Measurements from ENCODE around the gene ENTPD8.
A peak's percentile ranks its signal among the peaks of the same experiment; 100 is the strongest.

The ENTPD8 gene

DNA sequence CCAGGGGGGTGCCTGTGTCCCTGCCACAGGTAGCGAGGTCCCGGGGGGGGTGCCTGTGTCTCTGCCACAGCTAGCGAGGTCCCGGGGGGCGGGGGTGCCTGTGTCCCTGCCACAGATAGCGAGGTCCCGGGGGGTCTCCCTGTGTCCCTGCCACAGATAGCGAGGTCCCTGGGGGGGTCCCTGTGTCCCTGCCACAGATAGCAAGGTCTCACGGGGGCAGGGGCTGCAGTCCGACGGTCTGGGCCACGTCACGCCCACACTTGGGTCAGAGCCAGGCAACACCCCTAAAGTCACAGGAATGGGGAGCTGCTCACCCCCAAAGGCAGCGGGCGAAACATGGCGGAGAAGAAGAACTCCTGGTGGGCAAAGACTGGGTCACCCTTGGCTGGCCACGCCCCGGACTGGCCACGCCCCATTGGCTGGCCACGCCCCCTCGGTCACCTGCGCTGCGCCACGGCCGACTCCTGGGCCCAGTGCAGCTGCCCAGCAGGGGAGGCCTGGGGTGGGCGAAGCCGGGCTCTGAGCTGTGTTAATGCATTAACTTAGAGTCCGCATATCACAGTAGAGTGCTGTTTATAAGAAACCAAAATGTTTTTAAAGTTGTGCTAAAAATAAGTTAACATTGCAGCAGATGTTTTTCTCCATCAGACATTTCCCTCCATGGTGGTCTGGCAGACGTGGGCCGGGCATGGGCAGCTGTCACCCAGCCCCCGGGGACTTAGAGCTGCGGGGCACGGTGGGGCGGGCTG, 11.0 kb downstream of the ENTPD8 start:
- DNase-seq = peak; percentile 24

DNA sequence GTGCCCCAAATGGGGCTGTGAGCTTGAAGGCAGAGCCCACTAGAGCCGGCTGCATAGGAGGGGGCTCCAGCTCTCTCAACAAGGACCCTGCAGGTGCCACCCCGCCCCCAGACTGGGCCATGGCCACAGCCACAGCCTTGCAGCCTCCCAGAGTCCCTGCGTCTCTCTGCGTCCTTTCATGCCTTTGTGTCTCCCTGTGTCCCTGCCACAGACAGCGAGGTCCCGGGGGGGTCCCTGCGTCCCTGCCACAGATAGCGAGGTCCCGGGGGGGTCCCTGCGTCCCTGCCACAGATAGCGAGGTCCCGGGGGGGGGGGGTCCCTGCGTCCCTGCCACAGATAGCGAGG, 11.6 kb downstream of the ENTPD8 start:
- DNase-seq = peak; percentile 14

DNA sequence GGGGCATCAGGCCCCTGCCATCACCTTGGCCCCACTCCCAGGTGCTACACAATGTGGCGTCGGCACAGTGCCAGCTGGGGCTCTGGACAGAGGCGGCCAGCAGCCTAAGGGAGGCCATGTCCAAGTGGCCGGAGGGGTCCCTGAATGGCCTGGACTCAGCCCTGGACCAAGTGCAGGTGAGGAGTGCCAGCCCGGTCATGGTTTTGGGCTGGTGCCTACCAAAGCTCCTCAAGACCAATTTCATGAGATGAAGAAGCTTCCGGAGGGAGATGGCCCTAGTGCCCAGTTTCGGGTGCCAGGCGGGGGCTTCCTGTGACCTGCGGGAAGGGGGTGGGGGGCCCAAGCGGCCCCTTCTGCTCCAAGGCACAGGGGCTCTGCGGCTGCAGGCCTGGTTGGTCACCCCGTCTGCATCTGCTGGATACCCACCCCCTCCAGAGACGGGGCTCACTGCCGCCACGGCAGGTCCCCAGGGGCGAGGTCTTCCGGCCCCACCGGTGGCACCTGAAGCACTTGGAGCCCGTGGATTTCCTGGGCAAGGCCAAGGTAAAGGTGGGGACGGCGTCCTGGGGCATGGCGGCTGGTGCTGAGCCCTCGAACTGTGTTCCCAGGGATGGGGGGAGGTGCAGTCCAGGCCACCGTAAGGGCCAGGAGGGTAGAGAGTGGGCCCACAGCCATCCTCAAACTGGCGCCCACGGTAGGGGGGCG, 12.2 kb downstream of the ENTPD8 start:
- DNase-seq = peak; percentile 15

DNA sequence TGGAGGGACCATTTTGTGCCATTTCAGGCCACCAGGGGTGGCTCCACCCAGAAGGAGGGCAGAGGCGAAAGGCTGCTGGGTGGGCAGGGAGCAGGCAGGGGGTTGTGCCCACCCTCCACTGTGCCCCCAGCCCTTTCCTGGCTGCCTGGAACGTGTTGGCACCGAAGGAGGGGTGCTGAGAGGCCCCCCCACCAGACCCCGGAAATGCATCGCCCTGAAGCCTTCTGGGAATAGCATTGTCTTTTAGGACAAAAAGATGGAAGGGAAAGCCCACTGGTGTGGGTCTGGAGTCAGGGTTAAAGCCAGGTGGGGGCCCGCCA, 12.9 kb downstream of the ENTPD8 start:
- DNase-seq = no peak

DNA sequence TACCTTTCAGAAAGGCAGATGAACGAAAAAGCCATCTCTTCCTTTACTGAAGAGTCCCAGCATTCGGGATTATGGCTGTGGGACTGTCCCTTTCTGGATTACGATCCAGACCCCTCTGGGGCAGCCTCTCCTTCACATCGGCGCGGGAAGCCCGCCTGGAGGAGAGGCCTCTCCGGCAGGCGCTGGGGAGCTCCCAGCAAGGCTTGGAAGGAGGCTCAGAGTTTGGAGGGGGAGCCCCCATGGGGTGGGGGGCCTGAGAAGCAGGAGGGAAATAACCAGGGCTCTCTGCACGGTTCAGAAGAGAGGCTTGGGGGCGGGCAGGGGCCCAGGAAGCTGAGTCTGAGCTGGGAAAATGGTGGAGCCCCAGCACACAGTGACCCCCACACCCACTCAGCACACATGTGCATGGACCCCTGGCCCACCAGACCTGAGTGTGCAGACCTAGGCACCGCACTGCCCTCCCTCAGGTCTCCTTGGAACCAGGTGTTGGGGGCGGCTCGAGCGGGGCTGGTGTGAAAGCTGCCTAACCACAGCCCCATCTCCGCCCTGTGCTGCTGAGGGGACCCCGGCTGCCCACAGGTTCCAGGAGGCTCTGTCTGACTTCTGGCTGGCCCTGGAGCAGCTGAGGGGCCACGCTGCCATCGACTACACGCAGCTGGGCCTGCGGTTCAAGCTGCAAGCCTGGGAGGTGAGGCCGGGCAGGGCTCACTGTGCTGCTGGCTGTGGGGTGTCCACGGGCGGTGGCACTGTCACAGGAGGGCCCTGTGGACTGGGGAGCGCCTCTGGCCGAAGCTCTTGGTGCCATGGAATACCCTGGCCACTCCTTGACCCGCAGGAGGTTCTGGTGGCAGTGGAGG, 13.5 kb downstream of the ENTPD8 start:
- peak; percentile 5 for DNase-seq

DNA sequence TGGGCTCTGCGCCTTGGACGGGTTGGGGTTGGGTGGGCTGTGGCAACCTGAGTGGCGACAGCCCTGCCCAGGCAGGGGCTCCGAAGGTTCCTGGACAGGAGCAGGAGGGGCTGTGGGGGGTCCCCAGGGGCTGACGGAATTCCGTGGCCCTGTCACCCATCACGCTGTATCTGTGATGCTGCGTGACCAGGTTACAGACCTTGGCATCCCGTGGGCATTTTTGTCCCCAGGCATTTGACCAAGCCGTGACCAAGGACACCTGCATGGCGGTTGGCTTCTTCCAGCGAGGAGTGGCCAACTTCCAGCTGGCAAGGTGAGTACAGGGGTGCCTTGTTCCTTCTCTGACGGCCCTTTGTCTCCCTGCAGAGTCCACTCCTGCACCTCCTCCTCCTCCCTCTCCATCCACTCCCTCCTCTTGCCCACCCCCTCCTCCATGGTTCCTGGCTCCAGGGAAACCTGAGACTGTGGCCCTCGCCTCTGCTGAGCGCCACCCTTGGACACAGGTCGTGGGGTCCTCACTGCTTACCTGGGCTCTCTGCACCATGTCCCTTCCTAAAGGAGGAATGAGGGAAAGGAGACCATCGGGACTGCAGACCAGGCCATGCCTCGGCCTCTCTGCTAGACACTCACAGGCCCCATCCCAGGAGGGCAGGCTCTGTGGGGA, 15.0 kb downstream of the ENTPD8 start:
- peak; percentile 5 for DNase-seq

DNA sequence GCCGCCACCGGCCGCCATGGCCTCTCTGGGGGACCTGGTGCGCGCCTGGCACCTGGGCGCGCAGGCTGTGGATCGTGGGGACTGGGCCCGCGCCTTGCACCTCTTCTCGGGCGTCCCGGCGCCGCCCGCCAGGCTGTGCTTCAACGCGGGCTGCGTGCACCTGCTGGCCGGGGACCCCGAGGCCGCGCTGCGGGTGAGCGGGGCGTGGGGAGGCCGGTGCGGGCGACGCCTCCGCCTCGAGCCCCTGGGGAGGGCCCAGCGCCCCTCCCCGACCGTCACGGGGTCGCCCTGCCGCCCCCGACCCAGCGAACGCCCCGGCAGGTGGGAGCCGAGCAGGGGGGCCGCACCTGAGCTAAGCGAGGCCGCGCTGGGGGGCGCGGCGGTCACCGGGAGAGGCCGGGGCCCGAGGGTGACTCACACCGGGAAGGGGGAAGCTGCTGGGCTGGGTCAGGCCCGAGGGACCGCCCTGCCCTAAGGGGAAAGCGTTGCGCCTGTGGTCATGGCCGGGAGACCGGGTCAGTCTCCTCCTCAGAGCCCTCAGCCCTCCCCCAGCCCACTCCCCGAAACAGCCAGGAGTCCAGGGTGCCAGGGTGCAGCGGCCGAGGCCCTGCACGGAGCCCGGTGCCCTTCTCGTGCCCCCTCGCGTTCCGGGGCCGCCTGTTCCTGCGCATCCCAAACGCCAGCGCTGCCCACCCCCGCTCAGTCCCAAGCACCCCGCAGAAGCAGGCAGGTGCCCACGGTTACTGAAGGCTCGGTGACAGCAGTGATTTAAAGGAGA, 17.5 kb downstream of the ENTPD8 start:
- DNase-seq = peak; percentile 51

DNA sequence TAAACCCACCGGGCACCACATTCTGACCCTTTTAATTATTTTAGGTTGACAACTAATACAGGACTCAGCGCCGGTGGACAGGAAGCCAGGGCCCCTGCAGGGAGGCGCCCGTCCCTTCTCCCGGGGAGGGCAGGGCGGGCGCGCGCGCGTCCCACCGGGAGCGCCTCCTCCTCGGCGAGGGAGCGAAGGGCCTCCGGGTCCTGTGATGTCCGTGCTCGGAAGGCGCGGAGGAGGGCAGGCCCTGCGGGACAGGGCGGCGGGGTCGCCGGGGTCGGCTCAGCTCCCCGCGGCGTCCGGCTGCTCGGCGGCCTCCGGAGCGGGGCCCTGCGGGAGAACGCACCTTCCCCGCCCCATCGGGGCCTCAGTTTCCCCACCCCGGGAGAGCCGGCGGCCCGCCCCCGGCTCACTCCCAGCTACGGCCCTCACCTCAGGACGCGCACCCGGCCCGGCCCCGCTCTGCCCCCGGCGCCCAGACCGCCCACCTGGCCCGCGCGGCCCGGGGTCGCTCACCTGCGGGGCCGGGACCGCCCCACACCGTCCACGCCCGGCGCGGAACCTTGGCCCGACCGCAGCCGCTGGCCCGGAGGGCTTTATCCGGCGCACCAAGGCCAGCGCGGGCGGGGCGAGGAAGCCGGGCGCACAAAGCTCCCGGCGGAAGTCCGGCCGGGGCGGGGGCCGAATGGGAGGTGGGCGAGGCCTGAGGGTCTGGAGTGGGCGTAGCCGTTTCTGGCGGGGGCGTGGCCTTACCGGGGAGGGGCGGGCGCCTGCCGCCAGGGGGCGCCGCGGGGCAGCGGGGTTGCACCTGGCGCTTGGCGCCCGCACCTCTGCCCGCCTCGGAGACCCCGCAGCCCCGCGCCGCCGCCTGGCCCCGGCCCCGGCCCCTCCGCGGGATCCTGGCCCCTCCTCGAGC, 18.3 kb downstream of the ENTPD8 start, which contains the start of the genes EXD3 and NOXA1:
TSS of gene EXD3 (minus strand) at position 559 of the 910 bp plus-strand sequence. CDS start 27,805 bp downstream, outside the sequence.
TSS of gene NOXA1 (plus strand) at position 790 of the 910 bp plus-strand sequence. CDS start 137 bp downstream, outside the sequence.
- DNase-seq = peak; percentile 92

DNA sequence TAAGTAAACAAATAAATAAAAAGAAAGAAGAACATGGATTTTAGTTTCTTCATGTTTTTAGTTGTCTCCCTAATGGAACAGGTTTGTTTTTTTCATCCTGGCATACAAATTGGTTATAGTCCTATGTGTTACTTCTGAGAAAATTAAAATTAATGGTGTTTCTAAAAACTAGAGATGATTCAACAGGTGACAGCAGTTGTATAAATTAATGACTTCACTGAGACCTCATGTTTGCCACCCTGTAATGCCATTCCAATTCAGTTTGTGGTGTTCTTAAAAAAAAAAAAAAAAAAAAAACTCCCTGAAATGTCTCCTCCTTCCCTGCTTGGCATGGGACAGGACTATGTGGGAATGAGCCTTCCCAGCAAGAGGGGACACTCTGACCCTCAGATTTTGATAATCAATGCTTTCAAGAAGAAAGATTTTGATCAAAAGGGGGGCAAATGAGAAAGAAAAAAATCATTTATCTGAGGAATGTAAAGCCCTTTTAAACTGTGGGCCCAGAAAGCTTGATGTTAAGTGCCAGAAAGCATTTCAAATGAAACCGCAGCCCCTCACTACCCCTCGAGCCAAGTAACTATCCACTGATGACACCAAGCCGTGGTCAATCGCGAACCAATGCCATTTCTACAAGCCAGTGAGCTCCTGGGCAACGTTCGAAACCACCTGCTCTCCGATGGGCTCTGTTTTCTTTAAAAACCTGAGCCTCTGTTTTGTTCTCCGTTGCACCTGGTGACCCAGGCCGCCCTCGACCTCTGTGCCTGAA, 19.1 kb downstream of the ENTPD8 start:
- DNase-seq = no peak

DNA sequence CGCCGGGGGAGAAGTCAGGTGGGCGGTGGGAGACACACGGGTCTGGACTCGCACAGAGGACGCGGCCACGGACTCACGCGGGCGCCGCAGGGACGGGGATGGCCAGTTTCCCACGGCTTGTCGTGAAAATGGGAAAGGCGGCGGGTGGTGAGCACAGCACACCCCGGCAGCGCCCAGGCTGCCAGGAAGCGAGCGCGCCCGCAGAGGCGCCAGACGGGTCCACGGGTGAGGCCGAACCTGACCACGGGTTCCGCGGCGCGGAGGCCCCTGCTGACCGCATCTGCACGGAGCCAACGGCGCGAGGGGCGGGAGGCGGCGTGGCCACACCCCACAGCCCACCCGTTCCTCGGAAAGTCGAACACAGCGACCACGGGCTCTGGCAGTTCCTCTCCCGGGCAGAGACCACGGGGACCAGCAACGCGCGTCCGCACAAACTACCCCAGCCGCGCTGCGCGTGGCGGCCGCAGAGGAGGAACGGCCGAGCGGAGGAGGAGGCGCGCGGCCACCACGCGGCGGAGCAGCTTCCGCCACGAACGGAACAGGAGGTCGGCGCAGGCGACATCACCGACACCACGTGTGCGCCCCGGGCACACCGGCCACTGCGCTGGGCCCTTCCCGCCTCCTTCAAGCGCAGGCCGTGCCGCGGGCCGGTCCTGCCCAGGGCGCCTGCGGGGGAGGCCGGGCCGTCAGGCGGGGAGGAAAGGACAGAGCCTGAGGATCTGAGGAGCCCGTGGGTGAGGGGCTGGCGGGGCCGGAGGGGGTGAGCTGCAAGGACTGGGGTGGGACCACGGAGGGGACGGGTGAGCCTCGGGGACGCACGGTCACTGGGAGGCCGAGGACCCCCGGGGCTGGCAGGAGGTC, 23.8 kb downstream of the ENTPD8 start:
- DNase-seq = no peak

DNA sequence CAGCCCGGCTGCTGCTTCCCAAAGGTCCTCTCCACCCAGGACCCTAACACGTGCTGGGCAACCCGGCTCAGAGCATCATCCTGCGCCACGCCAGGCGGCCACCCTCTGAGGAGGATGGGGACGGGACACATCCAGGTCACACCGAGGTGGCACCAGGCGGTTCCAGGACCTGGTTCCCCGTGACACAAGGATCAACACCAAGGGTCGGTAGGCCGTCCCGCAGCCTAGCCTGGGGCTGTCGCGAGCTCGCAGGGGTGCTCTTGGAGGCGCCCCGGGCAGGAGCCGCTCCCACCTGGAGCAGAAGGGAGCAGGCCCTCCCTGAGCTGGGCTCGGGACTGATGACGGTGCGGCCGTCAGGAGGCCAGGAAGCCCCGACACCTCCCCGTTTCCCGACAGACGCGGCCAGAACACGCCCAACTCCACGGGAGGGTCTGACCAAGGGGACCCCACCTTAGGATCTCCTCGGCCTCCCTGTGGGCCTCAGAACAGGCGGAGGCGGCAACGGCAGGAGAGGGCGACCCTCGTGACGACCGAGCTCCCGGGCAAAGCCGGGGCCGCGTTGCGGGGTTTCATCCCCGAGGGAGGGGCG, 24.5 kb downstream of the ENTPD8 start:
- DNase-seq = no peak

DNA sequence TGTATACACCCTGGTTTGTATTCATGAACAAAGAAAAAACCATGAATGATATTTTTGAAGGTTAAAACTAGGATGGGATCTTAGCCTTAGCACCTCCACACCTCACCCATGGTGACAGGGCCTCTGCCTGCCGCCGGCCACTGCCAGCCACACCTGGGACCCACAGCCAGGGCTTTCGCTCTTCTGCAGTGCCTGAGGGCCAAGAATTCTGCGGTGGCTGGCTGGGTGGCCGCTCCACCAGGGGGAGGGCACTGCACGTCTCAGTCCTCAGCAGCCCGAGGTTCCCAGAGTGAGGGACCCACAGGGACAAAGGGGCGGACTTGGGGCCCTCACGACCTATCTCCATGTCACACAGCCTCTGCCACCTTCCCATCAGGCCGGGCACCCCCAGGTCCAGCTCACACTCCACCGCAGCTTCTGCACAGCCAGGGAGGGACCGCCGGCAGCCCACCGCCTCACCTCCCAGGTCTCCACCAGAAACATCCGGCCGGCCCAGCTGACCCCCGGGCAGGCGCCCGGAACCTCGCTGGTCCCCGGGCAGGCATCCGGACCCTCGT, 25.1 kb downstream of the ENTPD8 start:
- DNase-seq = no peak

DNA sequence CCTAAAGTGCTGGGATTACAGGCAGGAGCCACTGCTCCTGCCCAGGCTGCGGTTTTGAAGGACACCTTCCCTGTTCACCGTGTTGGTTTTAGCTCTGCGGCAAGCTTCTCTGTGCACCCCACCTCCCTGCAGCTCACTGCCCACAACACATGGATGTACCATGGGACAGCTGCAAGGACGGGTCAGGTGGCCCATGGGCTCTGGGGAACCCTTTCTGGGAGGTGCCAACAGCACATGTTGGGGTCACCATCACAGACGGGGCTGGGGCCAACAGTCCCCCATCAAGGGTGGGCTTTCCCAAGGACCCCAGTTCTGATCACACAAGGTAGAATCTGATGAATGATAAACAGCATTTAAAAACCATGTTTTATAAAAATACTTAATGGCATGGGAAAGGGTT, 25.7 kb downstream of the ENTPD8 start:
- no peak for DNase-seq

DNA sequence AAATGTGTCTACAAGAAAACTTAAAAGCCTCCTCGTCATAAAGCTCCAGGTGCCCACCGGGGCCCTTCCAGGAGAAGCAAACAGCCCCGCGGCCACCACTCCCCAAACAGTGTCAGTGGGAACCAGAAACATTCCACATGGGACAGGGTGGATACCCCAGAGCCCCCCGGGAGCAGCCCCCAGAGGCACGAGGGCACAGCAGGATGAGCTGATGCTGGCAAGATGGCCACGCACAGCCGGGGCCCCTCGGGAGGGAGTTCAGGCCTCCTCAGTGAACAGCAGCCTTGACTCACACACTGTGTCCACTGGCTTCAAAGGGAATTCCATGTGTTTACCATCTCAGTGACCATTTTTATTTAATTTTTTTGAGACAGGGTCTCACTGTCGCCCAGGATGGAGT, 28.7 kb downstream of the ENTPD8 start:
- no peak for DNase-seq

DNA sequence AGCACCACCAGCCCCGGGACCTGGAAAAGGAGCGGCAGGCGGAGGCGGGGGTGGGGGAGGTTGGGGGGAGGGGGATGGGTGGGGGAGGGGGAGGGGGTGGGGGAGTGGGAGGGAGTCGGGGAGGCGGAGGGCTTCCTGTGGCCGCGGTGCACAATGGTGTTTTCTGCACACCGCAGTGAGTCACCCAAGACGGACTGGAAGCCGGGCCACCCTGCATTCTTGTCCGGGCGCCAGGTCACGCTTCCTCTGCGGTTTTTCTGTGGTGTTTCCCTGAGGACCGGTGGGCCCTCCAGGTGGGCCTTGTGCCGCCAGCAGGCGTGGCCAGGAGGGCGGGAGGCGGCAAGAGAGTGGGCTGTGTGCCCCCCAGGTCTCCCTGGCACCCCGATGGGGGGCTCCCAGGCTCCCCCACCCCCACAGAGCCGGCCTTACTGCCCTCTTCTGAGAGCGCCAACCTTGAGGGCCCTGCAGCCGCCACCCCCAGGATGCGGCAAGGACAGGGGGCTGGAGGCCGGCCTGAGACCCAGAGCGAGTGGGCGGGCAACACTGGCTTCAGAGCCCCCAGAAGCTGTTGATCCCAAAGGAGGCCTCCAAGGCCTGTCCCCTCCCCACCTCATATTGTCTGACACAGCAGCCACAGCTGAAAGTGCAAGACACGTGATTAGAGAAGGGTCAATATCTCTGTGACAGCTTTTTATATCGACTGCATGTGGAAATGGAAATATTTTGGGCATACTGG, 29.3 kb downstream of the ENTPD8 start:
- peak; percentile 56 for DNase-seq

DNA sequence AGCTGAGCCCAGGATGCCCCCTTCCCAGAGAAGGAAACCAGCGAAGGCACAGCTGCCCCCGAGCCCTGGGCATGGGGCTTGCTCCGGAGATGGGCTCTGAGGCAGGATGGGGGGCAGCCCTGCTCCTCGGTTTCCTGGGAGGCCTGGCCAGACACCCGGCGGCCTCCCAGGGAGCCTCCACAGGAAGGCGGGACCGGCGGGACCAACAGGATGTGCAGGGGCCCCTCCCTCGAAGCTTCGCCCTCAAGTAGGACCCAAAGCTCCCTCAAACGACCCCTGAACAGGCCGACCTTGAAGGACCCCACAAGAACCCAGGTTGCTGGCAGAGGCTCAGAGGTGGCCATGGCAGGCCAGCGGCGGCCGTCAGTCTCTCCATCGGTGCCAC, 29.9 kb downstream of the ENTPD8 start:
- no peak for DNase-seq

DNA sequence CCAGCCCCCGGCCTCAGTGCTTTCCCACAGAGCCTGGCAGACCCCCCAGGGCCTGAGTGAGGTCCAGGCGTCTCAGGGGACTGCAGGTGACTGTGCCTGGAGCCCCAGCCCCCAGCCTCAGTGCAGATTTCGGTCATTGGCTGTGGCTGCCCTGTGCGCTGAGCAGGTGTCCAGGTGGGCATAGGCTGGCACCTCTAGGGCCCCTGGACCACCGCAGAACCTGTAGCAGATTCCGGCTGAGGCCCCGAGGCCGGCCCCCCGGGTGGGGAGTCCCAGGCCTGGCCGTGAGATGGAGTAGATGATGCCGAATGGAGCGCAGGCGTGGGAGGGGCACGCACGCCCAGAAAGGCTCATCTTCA, 30.3 kb downstream of the ENTPD8 start:
- no peak for DNase-seq
